Activated naive CD4-positive, alpha-beta T cell treated with anti-CD3 and anti-CD28 coated beads, Interleukin-2, amount 10 ng/mL, durations not matched to agents 7 days and 5 days (primary cell): Measurements from ENCODE around the gene RPSA.
"Not testable (repeated sequence)": the region's sequence is repeated elsewhere in the genome, so short reads cannot be mapped to it uniquely, and the experiment has no call there.

Experiments used
- CTCF ChIA-PET: fragments of 350-600 bp; sonication (Branson Sonifier 250); formaldehyde crosslinking; loops from one replicate; lab custom pipeline; 2021; ENCODE audit warnings: antibody characterized with exemption; lab: Charles Lee
- DNase-seq: peaks from one replicate; pipeline ENCODE4 v3.0.0-alpha.2; 2020
- H3K27ac Mint-ChIP-seq: one replicate; pipeline ENCODE4 v1.8.0; 2021; ENCODE audit warnings: mild to moderate bottlenecking, moderate library complexity, mixed read lengths
- H3K27me3 Mint-ChIP-seq: one replicate; pipeline ENCODE4 v1.8.0; 2021; ENCODE audit warnings: mild to moderate bottlenecking, mixed read lengths
- H3K36me3 Mint-ChIP-seq: one replicate; pipeline ENCODE4 v1.8.0; 2021; ENCODE audit warnings: mixed read lengths
- H3K4me1 Mint-ChIP-seq: one replicate; pipeline ENCODE4 v1.8.0; 2021; ENCODE audit warnings: mixed read lengths
- H3K4me3 Mint-ChIP-seq: one replicate; pipeline ENCODE4 v1.8.0; 2021; ENCODE audit warnings: mild to moderate bottlenecking, moderate library complexity, mixed read lengths
- H3K9me3 Mint-ChIP-seq: one replicate; pipeline ENCODE4 v1.8.0; 2021; ENCODE audit warnings: mixed read lengths

Gene RPSA

DNA sequence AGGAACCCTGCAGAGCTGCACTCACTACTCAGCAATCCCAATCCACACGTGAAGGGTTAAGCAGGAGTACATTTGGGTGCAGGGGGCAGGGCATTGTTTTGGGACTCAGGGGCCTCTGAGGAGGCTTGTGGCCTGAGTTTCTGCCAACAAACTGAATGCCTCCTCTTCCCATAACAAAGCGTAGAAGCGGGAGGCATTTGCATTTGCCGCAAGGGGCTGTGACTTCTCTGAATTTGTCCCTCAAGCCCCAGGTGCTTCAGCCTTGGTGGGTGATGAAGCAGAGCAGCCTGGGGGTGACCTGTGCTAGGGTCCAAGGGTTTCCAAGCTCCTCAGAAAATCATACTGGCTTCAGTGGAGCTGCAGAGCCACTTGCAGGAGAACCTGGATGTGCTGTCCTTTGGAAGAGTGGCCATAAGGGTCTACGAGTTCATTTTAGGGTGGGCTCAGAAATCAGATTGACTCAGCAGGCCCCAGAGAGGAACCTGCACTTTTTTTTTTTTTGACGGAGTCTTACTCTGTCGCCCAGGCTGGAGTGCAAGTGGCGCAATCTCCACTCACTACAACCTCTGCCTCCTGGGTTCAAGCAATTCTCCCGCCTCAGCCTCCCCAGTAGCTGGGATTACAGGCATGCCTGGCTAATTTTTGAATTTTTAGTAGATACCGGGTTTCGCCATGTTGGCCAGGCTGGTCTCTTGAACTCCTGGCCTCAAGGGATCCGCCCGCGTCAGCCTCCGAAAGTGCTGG lies 1.4 kb upstream of the RPSA start:
- Mint-ChIP-seq H3K27me3 (no peaks in the 10 kb centered on the region), H3K9me3 (no peaks in the 10 kb centered on the region), H3K4me3 (no peak overlapping the region), H3K36me3 (peaks cover 39% of the 10 kb centered on the region), H3K27ac (peak overlapping the region; percentile 95), H3K4me1 (peaks cover 40% of the 10 kb centered on the region)
- CTCF ChIA-PET = interaction anchor here (0.6 to 1.5 kb wide), 3 partner anchors 41 to 112 kb away, joined by 3 read pairs; no protein-coding TSS in a partner anchor
- no peak for DNase-seq

DNA sequence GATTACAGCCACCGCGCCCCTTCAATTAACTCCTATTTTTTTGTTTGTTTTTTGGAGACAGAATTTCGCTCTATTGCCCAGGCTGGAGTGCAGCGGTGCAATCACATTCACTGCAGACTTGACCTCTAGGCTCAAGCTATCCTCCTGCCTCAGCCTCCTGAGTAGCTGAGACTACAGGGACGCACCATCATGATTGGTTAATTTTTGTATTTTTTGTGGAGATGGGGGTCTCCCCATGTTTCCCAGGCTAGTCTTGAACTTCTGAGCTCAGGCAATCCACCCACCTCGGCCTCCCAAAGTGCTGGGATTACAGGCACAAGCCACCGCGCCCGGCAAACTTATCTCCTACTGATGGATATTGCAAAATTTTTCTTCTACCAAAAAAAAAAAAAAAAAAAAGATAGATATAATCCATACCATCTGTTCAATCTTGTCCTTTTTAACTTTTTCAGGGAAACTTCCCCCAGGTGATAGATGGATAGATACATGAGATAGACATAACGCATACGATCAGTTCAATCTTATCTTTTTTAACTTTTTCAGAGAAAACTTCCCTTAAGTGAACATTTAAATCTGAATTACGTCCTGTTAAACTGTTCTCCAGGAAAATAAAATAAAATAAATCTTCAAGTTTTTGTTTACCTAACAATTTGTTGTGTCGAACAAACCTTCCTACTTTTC lies 693 bp upstream of the RPSA start:
- Mint-ChIP-seq H3K4me3 (peak overlapping the region; percentile 85), H3K27me3 (no peaks in the 10 kb centered on the region), H3K4me1 (peaks cover 45% of the 10 kb centered on the region), H3K36me3 (peaks cover 39% of the 10 kb centered on the region), H3K27ac (peak overlapping the region; percentile 95), H3K9me3 (no peaks in the 10 kb centered on the region)
- no peak for DNase-seq
- CTCF ChIA-PET = interaction anchor here (1.0 to 3.0 kb wide), 7 partner anchors 17 to 212 kb away, joined by 3 to 10 read pairs (median 3); no protein-coding TSS in a partner anchor

DNA sequence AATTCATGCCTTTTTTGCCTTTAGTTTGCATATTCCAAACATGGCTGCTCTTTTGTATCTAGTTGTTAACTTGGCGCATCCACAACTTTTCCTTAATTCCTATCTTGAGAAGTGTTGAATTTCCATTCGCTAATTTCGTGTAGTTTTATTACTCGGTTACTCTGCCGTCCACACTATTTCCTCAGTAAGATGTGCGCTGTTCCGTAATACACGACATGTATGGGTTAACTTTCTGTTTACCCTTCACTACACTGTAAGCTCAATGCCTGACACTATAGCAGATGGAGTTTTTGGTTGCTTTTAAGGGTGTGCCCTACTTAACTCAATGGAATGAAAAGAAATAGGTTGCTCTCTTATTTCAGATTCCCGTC lies 724 bp downstream of the RPSA start:
- H3K9me3 Mint-ChIP-seq = no peaks in the 10 kb centered on the region
- peak overlapping the region; percentile 85 for H3K4me3 Mint-ChIP-seq
- DNase-seq = no peak
- peaks cover 49% of the 10 kb centered on the region for H3K4me1 Mint-ChIP-seq
- peaks cover 48% of the 10 kb centered on the region for H3K36me3 Mint-ChIP-seq
- CTCF ChIA-PET = interaction anchor here (1.2 to 3.0 kb wide), 7 partner anchors 10 to 217 kb away, joined by 3 to 10 read pairs (median 4); no protein-coding TSS in a partner anchor
- H3K27me3 Mint-ChIP-seq = no peaks in the 10 kb centered on the region
- peak overlapping the region; percentile 95 for H3K27ac Mint-ChIP-seq

DNA sequence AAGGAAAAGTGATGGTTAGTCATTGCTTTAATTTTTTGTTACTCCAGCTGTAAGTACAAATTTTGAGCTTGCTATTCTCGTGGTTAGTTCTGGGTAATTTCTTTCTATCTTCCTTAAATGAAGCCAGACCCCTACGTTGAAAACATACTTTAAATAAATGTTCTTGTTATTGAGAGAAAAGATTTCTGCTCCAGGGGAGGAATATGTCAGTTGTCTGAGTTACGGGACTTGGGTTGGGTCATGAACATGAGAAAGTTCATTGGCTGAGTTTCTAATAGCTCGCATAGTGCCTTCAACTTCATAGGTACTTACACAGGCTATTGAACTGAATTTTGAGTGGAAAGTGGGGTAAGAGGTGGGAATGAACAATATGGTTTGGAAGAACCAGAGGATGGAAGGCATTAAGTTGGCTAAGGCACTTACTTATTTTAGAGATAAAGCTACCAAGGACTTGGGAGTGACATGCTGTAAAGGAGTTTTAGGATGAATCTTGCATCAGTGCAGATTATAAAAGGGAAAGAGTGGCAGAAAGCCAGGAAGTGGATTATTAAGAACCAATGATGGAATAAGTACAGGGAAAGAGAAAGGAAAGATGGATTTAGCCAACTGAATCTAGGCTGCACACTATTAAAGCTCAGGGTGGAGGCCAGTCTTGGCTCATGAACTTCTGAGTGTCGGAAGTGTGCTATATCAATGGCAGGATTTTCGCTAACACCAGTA lies 1.4 kb downstream of the RPSA start:
- H3K27ac Mint-ChIP-seq = peak overlapping the region; percentile 95
- H3K27me3 Mint-ChIP-seq = no peaks in the 10 kb centered on the region
- CTCF ChIA-PET = interaction anchor here (1.2 to 3.0 kb wide), 9 partner anchors 9 to 218 kb away, joined by 3 to 10 read pairs (median 5); no protein-coding TSS in a partner anchor
- DNase-seq = no peak
- H3K4me3 Mint-ChIP-seq = peak overlapping the region; percentile 85
- peaks cover 49% of the 10 kb centered on the region for H3K4me1 Mint-ChIP-seq
- no peaks in the 10 kb centered on the region for H3K9me3 Mint-ChIP-seq
- peaks cover 55% of the 10 kb centered on the region for H3K36me3 Mint-ChIP-seq

DNA sequence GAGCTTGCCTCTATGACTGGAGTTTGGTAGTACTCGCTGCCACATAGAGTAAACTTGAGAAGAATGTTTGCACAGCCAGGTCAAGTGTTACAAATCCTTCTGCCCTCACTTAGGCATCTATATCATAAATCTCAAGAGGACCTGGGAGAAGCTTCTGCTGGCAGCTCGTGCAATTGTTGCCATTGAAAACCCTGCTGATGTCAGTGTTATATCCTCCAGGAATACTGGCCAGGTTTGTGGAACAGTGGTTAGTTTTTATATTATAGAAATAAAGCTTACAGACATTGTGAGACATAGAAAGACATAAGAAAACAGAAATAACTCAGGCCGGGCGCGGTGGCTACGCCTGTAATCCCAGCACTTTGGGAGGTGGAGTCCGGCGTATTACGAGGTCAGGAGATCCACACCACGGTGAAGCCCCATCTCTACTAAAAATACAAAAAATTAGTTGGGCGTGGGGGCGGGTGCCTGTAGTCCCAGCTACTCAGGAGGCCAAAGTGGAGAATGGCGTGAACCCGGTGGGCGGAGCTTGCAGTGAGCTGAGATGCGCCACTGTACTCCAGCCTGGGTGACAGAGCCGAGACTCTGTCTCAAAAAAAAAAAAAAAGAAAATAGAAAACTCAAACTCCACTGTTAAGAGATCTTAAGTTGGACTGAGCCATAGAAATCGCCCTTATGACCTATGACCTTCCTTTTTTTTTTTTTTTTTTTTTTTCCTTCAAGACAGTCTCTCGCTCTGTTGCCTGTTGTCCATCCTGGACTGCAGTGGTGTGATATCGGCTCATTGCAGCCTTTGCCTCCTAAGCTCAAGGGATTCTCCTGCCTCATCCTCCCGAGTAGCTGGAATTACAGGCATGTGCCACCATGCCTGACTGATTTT lies 2.2 kb downstream of the RPSA start:
- Mint-ChIP-seq H3K9me3 (no peaks in the 10 kb centered on the region), H3K27ac (peak overlapping the region; percentile 95), H3K36me3 (peaks cover 59% of the 10 kb centered on the region), H3K27me3 (no peaks in the 10 kb centered on the region), H3K4me3 (peak overlapping the region; percentile 85), H3K4me1 (peaks cover 49% of the 10 kb centered on the region)
- DNase-seq = no peak
- CTCF ChIA-PET = interaction anchor here (1.2 to 3.0 kb wide), 5 partner anchors 8 to 219 kb away, joined by 3 to 10 read pairs (median 5); no protein-coding TSS in a partner anchor

DNA sequence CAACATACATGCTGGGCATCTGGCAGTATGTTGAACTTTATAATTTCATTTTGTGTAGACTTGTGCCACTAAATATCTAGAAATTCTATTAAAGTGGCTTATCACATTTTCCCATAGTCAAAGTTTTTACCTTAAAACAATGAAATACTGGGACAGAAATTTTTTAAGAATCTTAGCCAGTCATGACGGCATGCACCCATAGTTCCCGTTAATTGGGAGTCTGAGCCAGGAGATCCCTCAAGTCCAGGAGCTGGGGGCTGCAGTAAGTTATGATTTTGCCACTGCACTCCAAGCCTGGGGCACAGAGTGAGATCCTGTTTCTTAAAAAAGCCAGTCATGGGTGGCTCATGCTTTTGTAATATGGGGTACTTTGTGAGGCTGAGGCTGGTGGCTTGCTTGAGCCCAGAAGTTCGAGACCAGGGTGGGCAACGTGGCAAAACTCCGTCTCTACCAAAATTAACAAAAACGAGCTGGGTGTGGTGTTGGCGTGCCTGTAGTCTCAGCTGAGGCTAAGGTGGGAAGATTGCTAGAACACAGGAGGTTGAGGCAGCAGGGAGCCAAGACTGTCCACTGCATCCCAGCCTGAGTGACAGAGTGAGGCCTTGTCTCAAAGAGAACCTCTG lies 3.1 kb downstream of the RPSA start:
- Mint-ChIP-seq H3K27ac (peak overlapping the region; percentile 56), H3K4me1 (peaks cover 51% of the 10 kb centered on the region), H3K4me3 (no peak overlapping the region), H3K27me3 (no peaks in the 10 kb centered on the region), H3K36me3 (peaks cover 67% of the 10 kb centered on the region), H3K9me3 (no peaks in the 10 kb centered on the region)
- DNase-seq = no peak
- CTCF ChIA-PET = no interaction called here

DNA sequence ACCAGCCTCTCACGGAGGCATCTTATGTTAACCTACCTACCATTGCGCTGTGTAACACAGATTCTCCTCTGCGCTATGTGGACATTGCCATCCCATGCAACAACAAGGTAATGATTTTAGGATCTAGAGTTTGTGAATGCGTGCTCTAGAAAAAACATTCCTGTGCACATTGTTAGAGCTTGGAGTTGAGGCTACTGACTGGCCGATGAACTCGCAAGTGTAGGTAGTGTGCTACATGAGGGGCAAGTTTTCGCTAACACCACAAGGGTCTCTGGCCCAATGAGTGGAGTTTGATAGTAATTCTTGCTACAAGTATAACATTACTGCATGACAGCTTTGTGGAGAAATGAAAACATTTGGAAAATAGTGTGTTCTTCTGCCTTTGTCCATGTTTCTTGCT lies 4.4 kb downstream of the RPSA start:
- CTCF ChIA-PET = no interaction called here
- H3K36me3 Mint-ChIP-seq = peaks cover 70% of the 10 kb centered on the region
- H3K27me3 Mint-ChIP-seq = no peaks in the 10 kb centered on the region
- no peak for DNase-seq
- H3K4me1 Mint-ChIP-seq = peaks cover 47% of the 10 kb centered on the region
- no peaks in the 10 kb centered on the region for H3K9me3 Mint-ChIP-seq
- no peak overlapping the region for H3K27ac Mint-ChIP-seq
- H3K4me3 Mint-ChIP-seq = no peak overlapping the region

DNA sequence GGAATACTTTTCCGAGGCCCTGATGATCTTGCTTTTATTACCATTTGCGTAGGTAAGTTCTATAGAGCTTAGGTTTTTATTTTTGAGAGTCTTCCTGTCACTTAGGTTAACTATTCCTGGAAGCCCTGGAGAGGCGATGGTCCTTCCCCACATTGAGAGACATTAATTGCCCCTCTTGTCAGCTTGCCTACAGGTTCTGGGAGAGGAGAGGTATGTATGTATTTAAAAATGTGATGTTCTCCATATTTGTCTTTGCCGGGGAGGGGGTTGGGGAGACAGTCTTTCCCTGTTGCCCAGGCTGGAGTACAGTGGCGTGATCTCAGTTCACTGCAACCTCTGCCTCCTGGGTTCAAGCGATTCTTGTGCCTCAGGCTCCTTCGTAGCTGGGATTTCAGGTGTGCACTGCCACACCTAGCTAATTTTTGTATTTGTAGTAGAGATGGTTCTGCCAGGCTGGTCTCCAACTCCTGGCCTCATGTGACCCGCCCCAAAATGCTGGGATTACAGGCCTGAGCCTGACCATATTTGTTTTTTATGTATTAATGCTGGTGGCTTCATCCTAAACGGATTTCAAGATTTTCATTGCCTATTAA lies 6.2 kb downstream of the RPSA start:
- Mint-ChIP-seq H3K9me3 (no peaks in the 10 kb centered on the region), H3K4me1 (peaks cover 35% of the 10 kb centered on the region), H3K27me3 (no peaks in the 10 kb centered on the region), H3K4me3 (no peak overlapping the region), H3K27ac (peak overlapping the region; percentile 64), H3K36me3 (peaks cover 62% of the 10 kb centered on the region)
- CTCF ChIA-PET = interaction anchor here (1.2 kb wide), 1 partner anchor 34 kb away, joined by 3 read pairs; no protein-coding TSS in a partner anchor
- no peak for DNase-seq

DNA sequence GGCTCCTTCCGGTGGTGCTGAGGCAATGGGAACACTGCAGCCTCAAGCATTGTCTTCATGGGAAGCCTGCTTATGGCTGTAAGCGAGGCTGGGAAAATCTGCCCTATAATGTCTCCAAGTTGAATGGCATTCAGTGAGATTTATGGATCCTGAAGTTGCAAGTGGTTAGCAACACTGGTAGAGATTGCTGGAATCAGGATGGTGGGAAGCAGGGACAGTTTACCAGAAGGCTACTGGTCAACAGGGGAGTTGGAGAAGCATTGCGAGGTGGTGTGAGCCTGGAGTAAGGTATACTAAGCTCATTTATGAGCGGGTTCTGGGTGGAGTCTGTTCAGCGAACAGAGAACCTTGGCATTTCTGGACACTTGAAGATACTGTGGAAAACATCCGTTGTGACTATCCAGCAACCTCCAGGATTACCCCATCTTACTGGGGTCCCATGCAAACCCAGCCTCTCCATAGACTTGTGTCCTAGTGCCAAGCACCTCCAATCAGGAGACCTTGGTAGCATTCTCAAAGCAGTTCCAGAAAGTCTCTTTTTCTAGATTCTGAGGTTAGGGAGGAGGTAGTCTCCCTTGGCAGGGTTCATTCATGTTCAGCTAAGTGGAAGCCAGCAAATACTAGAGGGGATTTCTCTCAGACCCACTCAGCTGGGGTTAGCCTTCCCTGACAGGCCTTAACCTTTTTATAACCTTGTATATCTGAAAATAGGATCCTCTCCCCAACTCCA lies 7.3 kb downstream of the RPSA start:
- Mint-ChIP-seq H3K9me3 (no peaks in the 10 kb centered on the region), H3K27ac (no peak overlapping the region), H3K4me3 (no peak overlapping the region), H3K36me3 (peaks cover 54% of the 10 kb centered on the region), H3K27me3 (peaks cover 9% of the 10 kb centered on the region), H3K4me1 (peaks cover 25% of the 10 kb centered on the region)
- CTCF ChIA-PET = interaction anchor here (0.8 to 1.1 kb wide), 2 partner anchors 34 to 125 kb away, joined by 3 read pairs; no protein-coding TSS in a partner anchor
- no peak for DNase-seq

DNA sequence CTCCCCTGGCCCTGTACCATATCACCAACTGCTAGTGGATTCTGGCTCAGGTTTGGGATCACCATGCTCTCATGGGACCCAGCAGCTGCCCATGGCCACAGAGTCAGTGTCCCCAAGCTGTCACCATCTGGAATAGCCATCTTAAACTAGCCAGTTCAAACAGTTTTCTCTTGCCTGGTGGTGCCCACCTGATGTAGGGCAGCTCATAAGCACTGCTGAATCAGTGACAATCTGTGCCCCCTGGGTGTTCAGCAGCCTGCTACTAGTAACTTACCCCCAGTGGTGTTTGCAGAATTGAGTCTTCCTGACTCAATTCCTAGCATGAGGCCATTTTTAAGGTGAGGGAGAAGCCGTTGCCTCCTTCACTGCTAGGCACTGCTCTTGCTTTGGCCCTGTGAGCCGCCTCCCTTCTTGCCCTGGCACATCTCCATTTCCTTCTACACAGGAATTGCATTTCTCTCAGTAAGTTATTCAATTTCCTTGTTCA lies 7.9 kb downstream of the RPSA start:
- DNase-seq = no peak
- peaks cover 20% of the 10 kb centered on the region for H3K4me1 Mint-ChIP-seq
- CTCF ChIA-PET = interaction anchor here (0.7 to 2.8 kb wide), 5 partner anchors 34 to 224 kb away, joined by 3 to 13 read pairs (median 3); no protein-coding TSS in a partner anchor
- H3K9me3 Mint-ChIP-seq = no peaks in the 10 kb centered on the region
- peaks cover 12% of the 10 kb centered on the region for H3K27me3 Mint-ChIP-seq
- peaks cover 49% of the 10 kb centered on the region for H3K36me3 Mint-ChIP-seq
- no peak overlapping the region for H3K4me3 Mint-ChIP-seq
- H3K27ac Mint-ChIP-seq = no peak overlapping the region

DNA sequence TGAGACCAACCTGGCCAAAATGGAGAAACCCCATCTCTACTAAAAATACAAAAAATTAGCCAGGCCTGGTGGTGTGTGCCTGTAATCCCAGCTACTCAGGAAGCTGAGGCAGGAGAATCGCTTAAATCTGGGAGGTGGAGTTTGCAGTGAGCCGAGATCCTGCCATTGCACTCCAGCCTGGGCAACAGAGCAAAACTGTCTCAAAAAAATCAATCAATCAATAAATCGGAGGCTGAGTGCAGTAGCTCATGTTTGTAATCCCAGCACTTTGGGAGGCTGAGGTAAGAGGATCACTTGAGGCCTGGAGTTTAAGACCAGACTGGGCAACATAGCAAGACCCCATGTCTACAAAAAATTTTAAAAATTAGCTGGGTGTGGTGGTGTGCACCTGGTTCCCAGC lies 8.8 kb downstream of the RPSA start:
- DNase-seq, H3K27ac Mint-ChIP-seq, H3K9me3 Mint-ChIP-seq, H3K4me3 Mint-ChIP-seq: not testable (repeated sequence)
- Mint-ChIP-seq H3K4me1 (peaks cover 13% of the 10 kb centered on the region), H3K27me3 (peaks cover 12% of the 10 kb centered on the region), H3K36me3 (peaks cover 42% of the 10 kb centered on the region)
- CTCF ChIA-PET = interaction anchor here (0.7 to 2.8 kb wide), 4 partner anchors 12 to 225 kb away, joined by 3 to 13 read pairs (median 4); no protein-coding TSS in a partner anchor

DNA sequence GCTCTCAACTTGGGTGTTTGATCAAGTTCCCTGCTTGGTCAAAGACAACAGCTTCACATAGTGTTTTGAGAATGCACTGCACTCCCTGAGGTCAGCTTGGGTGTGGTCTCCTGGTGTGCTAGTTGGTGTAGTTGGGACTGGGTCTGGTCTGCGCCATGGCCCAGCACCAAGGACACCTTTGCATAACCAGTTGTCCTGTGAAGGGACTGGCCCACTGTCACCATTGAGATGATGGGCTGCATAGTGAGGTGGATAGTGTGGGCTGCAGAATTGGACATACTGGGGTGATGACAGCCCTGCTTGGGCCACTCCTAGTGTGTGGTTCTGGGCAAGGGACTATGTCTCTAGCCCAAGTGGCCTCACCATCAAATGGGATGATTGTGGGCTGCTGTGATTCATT lies 9.5 kb downstream of the RPSA start:
- peaks cover 9% of the 10 kb centered on the region for H3K4me1 Mint-ChIP-seq
- CTCF ChIA-PET = interaction anchor here (1.3 to 2.8 kb wide), 3 partner anchors 8 to 83 kb away, joined by 4 to 13 read pairs (median 6); no protein-coding TSS in a partner anchor
- peaks cover 16% of the 10 kb centered on the region for H3K27me3 Mint-ChIP-seq
- DNase-seq = no peak
- no peak overlapping the region for H3K27ac Mint-ChIP-seq
- peaks cover 37% of the 10 kb centered on the region for H3K36me3 Mint-ChIP-seq
- H3K4me3 Mint-ChIP-seq = no peak overlapping the region
- H3K9me3 Mint-ChIP-seq = no peaks in the 10 kb centered on the region
